CD4-positive, alpha-beta T cell treated with Interleukin-12 subunit alpha and Interleukin-12 subunit beta, for 1 hour (primary cell): Measurements from ENCODE around the gene HPSE2.

Source experiments
- DNase-seq: peaks from one replicate; pipeline ENCODE4 v3.0.0-alpha.2; 2020

HPSE2 gene

DNA sequence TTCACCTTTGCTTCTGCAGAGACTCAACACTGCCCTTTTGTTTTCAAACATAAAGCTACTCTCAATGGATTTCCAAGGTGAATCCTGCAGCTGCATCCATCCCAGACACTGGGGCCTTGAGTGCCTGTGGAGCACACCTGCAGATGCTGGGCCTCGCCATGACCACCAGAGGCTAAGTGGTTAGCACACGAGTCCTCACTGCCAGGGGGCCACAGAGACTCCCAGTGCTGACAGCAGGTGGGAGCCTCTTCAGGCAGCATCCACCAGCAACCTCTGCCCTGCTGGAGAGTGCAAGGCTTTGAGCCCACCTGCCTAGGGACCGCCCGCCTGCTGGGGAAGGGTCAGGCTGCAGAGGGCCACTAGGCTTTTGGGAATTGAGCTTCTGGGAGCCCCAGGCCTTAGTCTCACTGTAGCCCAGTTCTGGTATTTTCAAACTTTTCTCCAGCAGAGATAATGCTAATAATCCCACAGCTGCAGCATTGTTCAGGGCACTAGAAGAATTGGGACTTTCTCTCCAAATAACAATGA is 779.5 kb downstream of the HPSE2 start:
- no peak for DNase-seq

DNA sequence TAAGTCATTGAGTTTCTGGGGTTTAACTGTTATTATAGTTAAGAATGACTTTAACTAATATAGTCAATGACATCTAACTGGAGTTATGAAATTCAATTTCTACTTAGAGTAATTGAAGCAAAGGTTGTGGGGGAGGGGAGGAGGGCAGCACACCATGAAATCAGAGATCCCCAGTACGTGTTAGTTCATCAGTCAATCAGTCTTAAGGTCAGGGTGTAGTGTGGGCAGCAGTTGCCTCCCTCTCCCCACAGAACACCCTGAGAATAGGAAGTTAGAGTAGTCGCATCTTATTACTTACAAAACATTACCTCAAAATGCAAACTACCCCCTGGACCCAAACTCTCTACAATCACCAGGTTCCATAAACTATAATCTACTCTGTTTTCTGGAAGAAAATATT is 781.9 kb downstream of the HPSE2 start:
- no peak for DNase-seq

- DNase-seq = no peak
Observed at GRCh38 chr10:98450618-98451017, 785.0 kb downstream of the HPSE2 start.

DNA sequence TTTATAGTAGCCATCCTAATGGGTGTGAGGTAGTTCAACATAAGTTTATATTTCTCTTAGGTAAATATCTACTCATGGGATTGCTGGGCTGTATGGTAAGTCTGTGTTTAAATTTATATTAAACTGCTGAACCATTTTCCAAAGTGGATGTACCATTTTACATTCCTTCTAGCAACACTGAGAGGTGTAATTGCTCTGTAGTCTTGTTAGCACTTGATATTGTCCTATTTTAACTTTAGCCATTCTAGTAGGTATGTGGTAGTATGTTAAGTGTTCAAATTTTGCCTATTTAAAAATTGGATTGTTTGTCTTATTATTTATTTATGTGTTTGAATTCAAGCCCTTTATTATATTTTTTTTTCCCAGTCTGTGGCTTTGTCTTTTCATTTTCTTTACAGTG is 786.4 kb downstream of the HPSE2 start:
- no peak for DNase-seq

GRCh38 chr10:98446661-98447221 is 788.9 kb downstream of the HPSE2 start, which contains the start of gene HPS1:
Gene HPS1 (minus strand): TSS chr10:98446935. CDS start chr10:98443240, 3,695 bp downstream.
- peak; percentile 82 for DNase-seq

- peak; percentile 23 for DNase-seq
Observed at GRCh38 chr10:98446151-98446660, 789.4 kb downstream of the HPSE2 start.

DNA sequence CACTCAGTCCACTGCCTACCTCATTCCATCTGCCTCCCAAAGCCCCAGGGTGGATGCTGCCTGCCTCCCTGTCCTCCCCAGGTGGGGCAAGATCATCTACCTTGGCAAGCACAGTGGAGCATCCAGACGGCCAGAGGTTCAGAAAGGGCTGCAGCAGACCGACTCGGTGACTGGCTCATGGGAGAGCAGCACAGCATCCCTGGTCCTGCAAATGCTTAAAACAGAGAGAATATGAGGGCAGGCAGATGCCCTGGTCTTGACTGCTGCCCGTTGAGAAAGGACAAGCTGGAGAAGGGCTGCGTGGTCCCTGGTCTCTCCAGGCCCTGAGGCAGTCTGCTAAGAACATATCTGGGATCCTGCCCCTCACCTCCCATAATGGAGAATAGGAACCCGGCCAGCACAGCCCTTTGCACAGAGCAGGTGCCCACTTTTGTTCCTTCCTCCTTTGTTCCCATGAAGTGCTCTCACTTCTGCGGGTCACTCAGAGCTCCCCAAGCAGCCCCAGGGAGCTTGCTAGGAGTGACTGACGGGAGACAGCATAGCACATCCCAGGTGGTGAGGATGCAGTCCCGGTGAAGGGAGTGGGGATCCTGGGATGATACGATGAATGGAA is 790.3 kb downstream of the HPSE2 start:
- DNase-seq = no peak

DNA sequence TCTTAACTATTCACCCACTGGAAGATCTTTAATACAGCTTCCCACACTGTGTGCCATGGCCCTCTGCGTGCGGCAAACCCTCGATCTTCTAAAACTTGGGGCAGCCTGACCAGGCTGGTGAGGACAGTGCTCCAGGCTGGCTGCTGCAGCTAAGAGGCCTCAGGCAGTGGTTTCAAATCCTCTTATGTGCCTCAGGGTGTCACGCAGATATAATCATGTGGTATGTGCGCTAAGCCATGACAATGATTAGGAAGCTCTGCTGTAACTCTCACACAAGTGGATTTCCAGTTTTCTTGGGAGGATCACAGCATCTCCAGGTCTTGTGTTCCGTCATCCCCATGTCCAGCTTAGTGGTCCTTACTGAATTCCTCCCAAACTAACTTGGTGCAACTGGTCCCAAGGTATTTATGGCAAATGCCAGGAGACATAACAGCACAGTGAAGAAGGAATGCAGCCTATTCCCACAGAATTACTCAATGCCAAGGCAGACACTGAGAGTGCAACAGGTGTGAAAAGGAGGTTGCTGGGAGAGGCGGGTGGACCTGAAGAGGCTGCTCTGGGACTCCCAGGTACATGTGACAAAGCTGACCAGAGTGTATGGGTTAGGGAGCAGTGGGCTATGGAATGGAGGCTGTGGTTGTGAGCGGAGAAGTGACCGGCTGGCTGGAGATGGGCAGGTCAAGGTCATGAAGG is 791.2 kb downstream of the HPSE2 start:
- no peak for DNase-seq

GRCh38 chr10:98438715-98439114 is 796.9 kb downstream of the HPSE2 start:
- no peak for DNase-seq

GRCh38 chr10:98436704-98437103 is 798.9 kb downstream of the HPSE2 start:
- no peak for DNase-seq

DNA sequence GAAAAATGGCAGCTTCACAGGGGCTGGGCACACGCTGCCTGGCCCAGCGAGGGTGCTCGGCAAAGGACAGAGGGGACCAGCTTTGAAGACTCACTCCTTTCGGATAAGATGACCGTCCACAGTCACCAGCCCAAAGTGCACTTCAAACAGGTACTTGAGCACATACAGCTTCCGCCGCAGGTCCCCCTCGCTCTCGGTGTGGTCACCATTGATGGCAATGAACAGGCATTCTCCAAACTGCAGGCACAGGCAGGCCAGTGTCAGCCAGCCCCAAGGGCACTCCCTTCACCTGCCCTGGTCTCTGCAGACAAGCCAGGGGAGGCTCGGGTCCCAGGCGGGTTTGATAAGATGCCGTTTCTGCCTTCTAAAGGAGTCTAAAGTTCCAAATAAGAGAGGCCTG is 800.5 kb downstream of the HPSE2 start:
- DNase-seq = no peak

GRCh38 chr10:98433881-98434732 is 801.5 kb downstream of the HPSE2 start:
- DNase-seq = no peak

- no peak for DNase-seq
Observed at GRCh38 chr10:98433371-98433770, 802.3 kb downstream of the HPSE2 start.

DNA sequence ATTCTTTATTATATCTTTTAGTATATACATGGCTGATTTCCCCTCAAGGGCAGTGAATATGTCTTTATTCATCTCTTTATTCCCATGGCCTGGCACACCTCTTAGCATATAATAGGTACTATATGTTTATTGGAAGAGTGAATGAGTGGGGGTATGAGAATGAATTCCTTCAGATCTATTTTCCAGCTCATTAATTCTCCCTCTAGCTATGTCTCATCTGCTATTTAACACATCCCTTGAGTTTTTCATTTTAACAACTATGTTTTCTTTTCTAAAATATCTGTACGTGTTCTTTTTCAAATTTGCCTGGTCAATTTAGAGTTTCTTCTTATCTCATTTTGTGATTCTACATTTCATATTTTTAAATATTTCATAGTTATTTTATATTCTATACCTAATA is 803.3 kb downstream of the HPSE2 start:
- DNase-seq = no peak

DNA sequence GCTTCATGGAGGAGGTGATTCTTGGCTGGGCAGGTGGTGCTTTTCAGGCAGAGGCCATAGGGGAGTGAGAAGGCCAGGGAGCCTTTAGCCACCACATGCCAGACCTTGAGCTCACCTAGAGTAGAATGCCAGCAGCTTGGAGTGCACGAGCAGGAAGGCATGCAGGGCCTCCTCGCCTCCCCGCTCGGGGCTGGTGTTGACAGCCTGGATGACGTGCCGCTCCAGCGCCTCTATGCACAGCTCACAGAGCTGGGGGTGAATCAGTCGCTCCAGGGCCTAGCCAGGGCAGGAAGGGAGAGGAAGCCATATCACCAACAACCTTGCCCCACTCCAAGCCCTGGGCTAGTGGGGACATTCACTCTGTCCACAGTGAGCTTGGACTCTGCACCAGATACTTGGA is 804.6 kb downstream of the HPSE2 start:
- no peak for DNase-seq

GRCh38 chr10:98430427-98430826 is 805.2 kb downstream of the HPSE2 start:
- DNase-seq = no peak

DNA sequence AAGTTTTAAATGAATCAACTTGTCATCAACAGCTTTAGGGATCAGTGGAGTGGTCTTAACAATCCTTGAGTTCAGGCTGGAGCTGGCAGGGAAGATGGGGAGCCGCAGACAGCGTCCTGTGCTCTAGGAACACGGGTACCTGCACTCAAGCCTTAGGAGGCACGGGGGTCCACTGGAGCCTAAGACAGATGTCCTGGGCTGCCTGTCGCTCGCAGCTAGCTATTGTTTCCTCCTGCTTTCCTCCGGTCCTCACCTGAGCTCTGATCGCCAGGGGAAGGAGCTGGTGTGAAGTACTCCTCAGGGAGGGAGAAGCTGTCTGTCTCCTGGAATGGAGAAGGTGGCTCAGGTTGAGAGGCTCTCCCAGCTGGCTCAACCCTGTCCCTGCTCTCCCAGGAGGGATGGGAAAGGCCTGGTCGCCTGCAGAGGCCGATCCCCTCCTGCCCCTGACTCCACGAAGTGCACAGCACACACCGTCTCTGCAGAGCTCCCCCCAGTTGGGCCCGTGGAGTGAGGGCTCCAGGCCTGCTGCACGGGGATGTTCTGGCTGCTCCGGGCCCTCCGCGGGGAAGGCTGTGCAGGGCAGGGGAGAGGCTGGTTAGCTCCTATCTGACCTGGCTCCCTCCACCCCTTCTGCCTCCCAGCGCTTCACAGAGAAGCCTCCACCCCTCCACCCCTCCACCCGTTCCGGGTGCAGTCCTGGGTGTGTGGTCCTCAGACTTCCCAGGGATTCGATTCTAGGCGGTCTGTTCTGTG is 806.2 kb downstream of the HPSE2 start:
- no peak for DNase-seq

GRCh38 chr10:98427011-98427515 is 808.6 kb downstream of the HPSE2 start:
- DNase-seq = no peak

DNA sequence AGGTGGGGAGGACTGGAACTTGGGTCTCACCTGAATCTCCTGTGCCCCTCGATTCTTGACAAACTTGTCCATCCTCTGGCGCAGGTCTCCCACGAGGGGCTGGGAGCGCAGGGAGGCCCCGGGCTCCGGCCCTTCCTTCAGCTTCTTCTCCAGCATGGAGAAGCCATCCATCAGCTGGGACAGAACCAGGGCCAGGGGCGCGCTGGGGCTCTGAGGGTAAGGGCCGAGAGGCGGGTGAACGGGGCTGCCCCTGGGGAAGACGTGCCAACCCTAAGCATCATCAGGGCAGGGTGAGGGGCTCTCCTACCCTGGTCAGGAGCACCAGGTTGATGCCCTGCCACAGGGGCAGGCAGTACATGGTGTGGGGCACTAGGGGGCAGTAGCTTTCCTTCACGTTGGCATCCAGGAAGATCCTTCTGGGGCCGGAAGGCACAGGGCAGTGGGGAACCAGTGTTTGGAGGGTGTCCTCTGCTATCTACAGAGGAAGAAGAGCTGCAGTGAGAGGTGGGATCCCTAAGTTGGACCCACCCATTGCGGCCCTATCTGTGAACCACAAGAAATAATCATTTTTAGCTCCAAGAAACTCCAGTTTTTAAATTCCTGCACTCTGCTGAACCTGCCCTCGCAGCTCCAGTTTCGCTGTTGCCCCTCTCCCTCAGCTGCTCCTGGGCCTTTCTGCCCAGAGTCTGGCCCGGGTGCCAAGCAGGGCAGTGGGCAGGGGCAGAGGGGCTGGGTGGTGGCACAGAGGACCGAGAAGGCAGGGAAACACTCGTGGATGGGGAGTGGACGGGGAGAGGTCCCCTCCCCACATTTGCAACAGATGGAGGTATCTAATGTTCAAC is 809.9 kb downstream of the HPSE2 start:
- peak; percentile 50 for DNase-seq

- DNase-seq = no peak
Observed at GRCh38 chr10:98424295-98425254, 811.1 kb downstream of the HPSE2 start.
